K562 (cell line): ENCODE measurements around the gene TRA2B. TPM values are rescaled to one million over a fixed set of nuclear protein-coding genes. Genes with fewer than 3 reads are reported as not detected.

Experiments used
- ATAC-seq: fragments of 200-7000 bp; cut with Tn5 transposase; 3 replicates; pipeline ENCODE4 v1.9.1; 2020; ENCODE audit warnings: moderate library complexity
- BruUV-seq: library from RNA; stranded (reverse); fragments of 400-500 nt; replicated peaks from 2 replicates; lab custom pipeline; 2021; lab: Mats Ljungman, UMichigan
- CTCF ChIA-PET: fragments of 300-600 bp; formaldehyde crosslinking; extraction: SDS; loops from one replicate; lab custom pipeline; 2021; ENCODE audit warnings: low intra/inter-chr PET ratio; lab: Yijun Ruan, JAX
- POLR2A ChIA-PET: fragments of 300-600, 350-650 bp; sonication (Branson Sonifier 250); formaldehyde crosslinking; extraction: SDS; loops from one replicate; lab custom pipeline; 2021; ENCODE audit warnings: antibody characterized with exemption, inconsistent platforms; lab: Yijun Ruan, JAX
- DNase-seq, 4 experiments: peaks; one replicate each; pipeline versions ENCODE4 v3.0.0 to v3.0.0-alpha.2; 2011 to 2018; ENCODE audit warnings: low spot score in 3 of 4, mixed read lengths in 3 of 4; ENCODE audit errors: extremely low read depth in 1 of 4
- FAIRE-seq: peaks from 2 replicates; lab custom pipeline; 2011; peaks lifted over from hg19 to GRCh38; lab: Jason Lieb, UNC
- H2AFZ ChIP-seq: 2 replicates; pipeline ENCODE4 v1.6.0; 2011; ENCODE audit warnings: low read depth, low read length, control low read depth, inconsistent platforms
- H3K27ac ChIP-seq: fragments of 200-600 bp; 3 replicates; pipeline ENCODE4 v1.8.0; 2011; ENCODE audit warnings: low read depth, mild to moderate bottlenecking, control low read depth, inconsistent platforms, low read length, moderate library complexity, mixed read lengths; ENCODE audit errors: extremely low read depth
- H3K27me3 ChIP-seq, 2 experiments: fragments of 300-600 bp in 1 of 2; 2 replicates in 1 of 2; 3 replicates in 1 of 2; pipeline versions ENCODE4 v1.6.0 to v1.8.0; 2011; ENCODE audit warnings: inconsistent platforms in 2 of 2, low read length in 2 of 2, mild to moderate bottlenecking in 1 of 2, mixed read lengths in 1 of 2, moderate library complexity in 1 of 2; ENCODE audit not compliant: control insufficient read depth in 2 of 2, insufficient read depth in 2 of 2
- H3K36me3 ChIP-seq: fragments of 300-600 bp; 3 replicates; pipeline ENCODE4 v1.8.0; 2011; ENCODE audit warnings: mild to moderate bottlenecking, low read length, inconsistent platforms; ENCODE audit not compliant: control insufficient read depth, insufficient read depth
- H3K4me1 ChIP-seq, 2 experiments: fragments of 200-600 bp in 1 of 2; replicated peaks in 1 of 2; 2 replicates in 1 of 2; 3 replicates in 1 of 2; pipeline versions ENCODE4 v1.5.1 to v1.8.0; 2011; ENCODE audit warnings: inconsistent platforms in 2 of 2, low read length in 2 of 2, mild to moderate bottlenecking in 1 of 2, mixed read lengths in 1 of 2, moderate library complexity in 1 of 2; ENCODE audit not compliant: control insufficient read depth in 2 of 2, insufficient read depth in 2 of 2
- H3K4me2 ChIP-seq: 2 replicates; pipeline ENCODE4 v1.6.1; 2011; ENCODE audit warnings: low read length, control low read depth, inconsistent platforms, mixed read lengths; ENCODE audit not compliant: insufficient read depth
- H3K4me3 ChIP-seq: fragments of 200-600 bp; sonication (generic), shearing (Covaris generic); 2 replicates; pipeline ENCODE4 v1.5.1; 2016; ENCODE audit warnings: control low read depth, inconsistent platforms
- H3K79me2 ChIP-seq: fragments of 200-600 bp; 3 replicates; pipeline ENCODE4 v1.8.0; 2011; ENCODE audit warnings: low read length, inconsistent platforms; ENCODE audit not compliant: control insufficient read depth, insufficient read depth
- H3K9ac ChIP-seq, 2 experiments: 2 replicates each; pipeline versions ENCODE4 v1.6.0 to v1.6.1; 2011; ENCODE audit warnings: low read depth in 2 of 2, low read length in 2 of 2, control low read depth in 1 of 2, inconsistent platforms in 1 of 2, mild to moderate bottlenecking in 1 of 2, mixed read lengths in 1 of 2; ENCODE audit not compliant: insufficient read depth in 1 of 2
- H3K9me1 ChIP-seq: one replicate; pipeline ENCODE4 v1.6.0; 2011; ENCODE audit warnings: inconsistent platforms, mild to moderate bottlenecking, low read length, moderate library complexity; ENCODE audit not compliant: control insufficient read depth, insufficient read depth
- H3K9me3 ChIP-seq: replicated peaks from 2 replicates; pipeline ENCODE4 v1.5.1; 2011; ENCODE audit warnings: low read depth, low read length, inconsistent platforms; ENCODE audit not compliant: control insufficient read depth, insufficient read depth
- H4K20me1 ChIP-seq: replicated peaks from 2 replicates; pipeline ENCODE4 v1.6.1; 2011; ENCODE audit warnings: low read length, inconsistent platforms, mixed read lengths; ENCODE audit not compliant: control insufficient read depth, insufficient read depth
- ATF4 ChIP-seq: fragments of 450-650 bp; formaldehyde crosslinking; IDR thresholded peaks from 2 replicates; pipeline ENCODE4 v1.4.0; 2022; ENCODE audit warnings: mild to moderate bottlenecking, moderate library complexity
- ATF6 ChIP-seq: sonication (generic); formaldehyde crosslinking; IDR thresholded peaks from 2 replicates; pipeline ENCODE4 v1.4.0; 2020; ENCODE audit warnings: mild to moderate bottlenecking, missing genetic modification reagents
- CHD1 ChIP-seq: fragments of 200-600 bp; sonication (generic); IDR thresholded peaks from one replicate; pipeline ENCODE4 v1.6.1; 2012; ENCODE audit warnings: mild to moderate bottlenecking, moderate library complexity, low read length, inconsistent platforms
- MEF2D ChIP-seq: conservative IDR thresholded peaks from 2 replicates; pipeline ENCODE4 v1.6.1; 2016; ENCODE audit warnings: low read depth, missing genetic modification characterization, missing compliant biosample characterization
- MITF ChIP-seq: IDR thresholded peaks from 2 replicates; pipeline ENCODE4 v1.6.1; 2014; ENCODE audit warnings: antibody characterized with exemption
- NR2C2 ChIP-seq, 2 experiments: fragments of 200-800 bp in 1 of 2; sonication (Bioruptor generic) in 1 of 2; sonication (generic) in 1 of 2; formaldehyde crosslinking in 1 of 2; IDR thresholded peaks; 2 replicates each; pipeline versions ENCODE4 v1.6.1 to v1.8.0; 2016 to 2022; ENCODE audit warnings: mild to moderate bottlenecking in 1 of 2, missing compliant biosample characterization in 1 of 2, missing genetic modification characterization in 1 of 2, missing genetic modification reagents in 1 of 2
- PRDM10 ChIP-seq: fragments of 450-650 bp; IDR thresholded peaks from 2 replicates; pipeline ENCODE4 v1.6.1; 2018; ENCODE audit not compliant: partially characterized antibody
- TRIM28 ChIP-seq: fragments of 450-650 bp; IDR thresholded peaks from 2 replicates; pipeline ENCODE4 v1.6.1; 2017
- ZBTB8A ChIP-seq: fragments of 450-650 bp; IDR thresholded peaks from 2 replicates; pipeline ENCODE4 v1.6.1; 2018; ENCODE audit warnings: mild to moderate bottlenecking, moderate library complexity; ENCODE audit not compliant: partially characterized antibody
- ZHX1 ChIP-seq: fragments of 150-350 bp; conservative IDR thresholded peaks from 2 replicates; pipeline ENCODE4 v1.6.1; 2014; ENCODE audit warnings: low read length
- ZNF764 ChIP-seq: fragments of 250-450 bp; sonication (Bioruptor Pico); IDR thresholded peaks from 2 replicates; pipeline ENCODE4 v1.4.0; 2020; ENCODE audit warnings: low read depth, mild to moderate bottlenecking, moderate library complexity
- WGBS: fragments of 100-300 bp; shearing (Covaris generic); methylation state at CpG from one replicate; pipeline ENCODE4 v1.1.6; 2016; ENCODE audit warnings: low coverage, mixed read lengths; ENCODE audit not compliant: insufficient coverage; ENCODE audit errors: missing lambda C conversion rate; 5-methylcytosine and 5-hydroxymethylcytosine counted together
- in situ Hi-C: fragments of 300-500 bp; cut with MboI; formaldehyde crosslinking; loops from 4 replicates; pipeline ENCODE4 v1.15.0; 2018; ENCODE audit warnings: inconsistent platforms, mixed read lengths
- intact Hi-C: fragments of 100-400 bp; cut with micrococcal nuclease; formaldehyde crosslinking; loops from 2 replicates; pipeline ENCODE4 v1.14.2; 2022
- polyA plus RNA-seq, 8 experiments: library from polyadenylated mRNA; depleted of rRNA in 4 of 8; stranded (reverse) in 5 of 8; unstranded in 3 of 8; fragments of >200 nt; fragmentation: Nextera tagmentation in 2 of 8; fragmentation: Illumina TruSeq in 1 of 8; extraction: Ambion mirVana in 2 of 8; extraction: Trizol in 1 of 8; gene quantifications; 2 replicates each; pipeline versions ENCODE4 v1.2.1 to v1.2.3, GENCODE V29; 2011 to 2014; ENCODE audit warnings: inconsistent platforms in 1 of 8, missing spikeins in 1 of 8
- total RNA-seq, 7 experiments: library from RNA; depleted of rRNA in 6 of 7; stranded (reverse); fragments of >200 nt in 6 of 7; fragmentation: Illumina TruSeq in 2 of 7; extraction: Trizol in 2 of 7; gene quantifications; 2 replicates each; pipeline versions ENCODE4 v1.2.1 to v1.2.3, GENCODE V29; 2011 to 2021; ENCODE audit warnings: low replicate concordance in 1 of 7

Gene TRA2B
- total and polyA plus RNA-seq, 9 of the 15 experiments (the other 6 are each of a cell fraction or from before 2014, with no cell fraction given) = 105 to 411 (median 278) TPM

- ChIA-PET CTCF (no interaction called here), POLR2A (no interaction called here)
- H4K20me1 ChIP-seq = no peaks in the 10 kb centered on the region
- no peak overlapping the region for H3K9ac ChIP-seq
- no peak overlapping the region for H2AFZ ChIP-seq
- no TSS peak for BruUV-seq
- 0% methylated on average over 2 of the region's 2 CpGs for WGBS
- H3K4me2 ChIP-seq = no peak overlapping the region
- no peak for DNase-seq
- no peaks in the 10 kb centered on the region for H3K27me3 ChIP-seq
- ATAC-seq = no peak
- in situ Hi-C loops = no loop called here
- H3K79me2 ChIP-seq = no peaks in the 10 kb centered on the region
- H3K27ac ChIP-seq = no peak overlapping the region
- H3K36me3 ChIP-seq = no peaks in the 10 kb centered on the region
- no peak for FAIRE-seq
- H3K4me1 ChIP-seq = peaks cover 0 to 2% of the 10 kb centered on the region in 2 experiments; a peak in 3 of 5 replicates
- no peak overlapping the region for H3K4me3 ChIP-seq
- H3K9me1 ChIP-seq = no peaks in the 10 kb centered on the region
- intact Hi-C loops = no loop called here
- H3K9me3 ChIP-seq = 0 out of 2 replicates have a peak, but pooled peaks cover 2% of the 10 kb centered on the region
- TF ChIP-seq ATF4 (CRISPR knock-in tag) (no peak), PRDM10 (no peak), ZHX1 (no peak), MEF2D (tag) (no peak), MITF (no peak), NR2C2 (CRISPR knock-in tag; IDR thresholded peaks at IDR 0.05) (no peak), NR2C2 (tag; IDR thresholded peaks at IDR 0.05) (no peak), ZBTB8A (no peak), ZNF764 (CRISPR knock-in tag) (no peak), ATF6 (CRISPR knock-in tag) (no peak), CHD1 (no peak), TRIM28 (no peak)
Measured at GRCh38 chr3:185965496-185965895, 27.7 kb upstream of the TRA2B start.
